ENCODE results near the gene GPX8.

- TF ChIP-seq POLR2AphosphoS5 (IDR thresholded peaks at IDR 0.05; ENCODE audit: low read depth, low read length) (no peak), SIN3A (IDR thresholded peaks at IDR 0.05; ENCODE audit: borderline replicate concordance, insufficient read depth, low read depth, low read length) (no peak)
Measured at GRCh38 chr5:55172051-55172899, 12.3 kb downstream of the GPX8 start.
